Hepatocyte (in vitro differentiated cells): ENCODE data around the gene P2RY14.

Source experiments
- CTCF ChIP-seq: fragments of 200-600 bp; sonication (generic); IDR thresholded peaks from 2 replicates; pipeline ENCODE4 v1.5.1; 2016; ENCODE audit warnings: antibody characterized with exemption, mild to moderate bottlenecking; ENCODE audit not compliant: poor library complexity
- EZH2 ChIP-seq: fragments of 200-600 bp; sonication (generic); IDR thresholded peaks from 2 replicates; pipeline ENCODE4 v1.6.1; 2016; ENCODE audit warnings: antibody characterized with exemption, mild to moderate bottlenecking, borderline replicate concordance

DNA sequence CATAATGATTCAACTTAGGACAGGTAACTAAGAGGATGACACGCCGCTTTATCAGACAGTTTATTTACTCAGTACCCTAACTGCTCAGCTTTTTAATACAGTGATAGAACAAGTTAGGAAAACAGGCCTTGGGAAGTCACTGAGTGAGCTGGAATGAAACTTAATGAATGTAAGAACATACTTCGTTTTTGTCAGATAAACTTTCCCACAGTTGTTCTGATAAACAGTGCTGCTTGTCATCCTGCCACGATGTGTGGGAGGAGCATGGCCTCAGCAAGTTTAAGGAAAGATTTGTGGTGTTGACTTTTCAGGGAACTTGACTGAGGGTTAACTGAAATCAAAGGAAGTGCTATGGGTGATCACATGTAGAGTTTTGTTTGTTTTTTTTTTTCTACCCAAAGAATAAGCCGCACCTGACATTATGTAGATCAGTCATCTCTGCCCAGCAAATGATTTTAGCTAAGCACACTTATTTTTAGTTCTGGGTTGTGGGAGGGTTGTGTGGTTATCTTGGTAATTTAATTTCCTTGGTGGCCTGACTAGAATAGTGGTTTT lies 5.6 kb upstream of the P2RY14 start:
- TF ChIP-seq CTCF = no peak
- TF ChIP-seq EZH2 = no peak
